PC-3 (cell line): ENCODE measurements around the gene BEGAIN. TPM values are rescaled to one million over a fixed set of nuclear protein-coding genes. Genes with fewer than 3 reads are reported as not detected.

Experiments used
- ATAC-seq: fragments of 200-7000 bp; cut with Tn5 transposase; 2 replicates; pipeline ENCODE4 v1.9.1; 2020; ENCODE audit warnings: mild to moderate bottlenecking, moderate library complexity
- BruUV-seq: library from RNA; stranded (reverse); fragments of 400-500 nt; replicated peaks from 2 replicates; lab custom pipeline; 2021; lab: Mats Ljungman, UMichigan
- CTCF ChIA-PET: fragments of 300-600 bp; sonication (Branson Sonifier 250); formaldehyde crosslinking; loops from one replicate; lab custom pipeline; 2022; ENCODE audit warnings: antibody characterized with exemption; lab: Charles Lee
- POLR2A ChIA-PET: fragments of 300-600 bp; sonication (Branson Sonifier 250); formaldehyde crosslinking; loops from one replicate; lab custom pipeline; 2022; ENCODE audit warnings: antibody characterized with exemption; ENCODE audit not compliant: unreplicated experiment; lab: Charles Lee
- DNase-seq: peaks from one replicate; pipeline ENCODE4 v3.0.0-alpha.2; 2015
- H2AFZ ChIP-seq: fragments of 300-600 bp; sonication (generic); 2 replicates; pipeline ENCODE4 v1.6.0; 2016; ENCODE audit warnings: antibody characterized with exemption, low read length
- H3F3A ChIP-seq: fragments of 300-600 bp; sonication (generic); one replicate; pipeline ENCODE4 v1.6.0; 2017; ENCODE audit warnings: antibody characterized with exemption, low read length, control low read depth, mild to moderate bottlenecking; ENCODE audit not compliant: unreplicated experiment
- H3K27ac ChIP-seq: fragments of 300-600 bp; sonication (generic); 2 replicates; pipeline ENCODE4 v1.5.1; 2016; ENCODE audit warnings: mild to moderate bottlenecking, low read length
- H3K27me3 ChIP-seq: fragments of 300-600 bp; sonication (generic); 2 replicates; pipeline ENCODE4 v1.6.1; 2016; ENCODE audit warnings: low read length, mixed read lengths
- H3K36me3 ChIP-seq: fragments of 300-600 bp; sonication (generic); 2 replicates; pipeline ENCODE4 v1.6.1; 2016; ENCODE audit warnings: low read depth, mixed run types, low read length, mixed read lengths
- H3K4me1 ChIP-seq: fragments of 300-600 bp; sonication (generic); 2 replicates; pipeline ENCODE4 v1.5.1; 2016; ENCODE audit warnings: low read length; ENCODE audit not compliant: insufficient read depth
- H3K4me2 ChIP-seq: fragments of 300-600 bp; sonication (generic); 2 replicates; pipeline ENCODE4 v1.6.0; 2016; ENCODE audit warnings: low read length
- H3K4me3 ChIP-seq: fragments of 300-600 bp; sonication (generic); 2 replicates; pipeline ENCODE4 v1.5.1; 2016; ENCODE audit warnings: mild to moderate bottlenecking, low read length, mixed read lengths
- H3K79me2 ChIP-seq: fragments of 300-600 bp; sonication (generic); 2 replicates; pipeline ENCODE4 v1.6.1; 2017; ENCODE audit warnings: low read length, mixed read lengths
- H3K9ac ChIP-seq: fragments of 300-600 bp; sonication (generic); 2 replicates; pipeline ENCODE4 v1.6.0; 2016; ENCODE audit warnings: mild to moderate bottlenecking, low read length
- H3K9me2 ChIP-seq: fragments of 300-600 bp; sonication (generic); replicated peaks from 2 replicates; pipeline ENCODE4 v1.6.1; 2016; ENCODE audit warnings: mixed run types, low read length, mixed read lengths
- H3K9me3 ChIP-seq: fragments of 300-600 bp; sonication (generic); 2 replicates; pipeline ENCODE4 v1.6.1; 2016; ENCODE audit warnings: low read length, mixed read lengths
- H4K20me1 ChIP-seq: fragments of 300-600 bp; sonication (generic); 2 replicates; pipeline ENCODE4 v1.6.1; 2016; ENCODE audit warnings: low read length, mixed read lengths
- EZH2 ChIP-seq: fragments of 300-600 bp; sonication (generic); IDR thresholded peaks from one replicate; pipeline ENCODE4 v1.6.1; 2017; ENCODE audit warnings: antibody characterized with exemption, mild to moderate bottlenecking, low read length; ENCODE audit not compliant: unreplicated experiment
- EZH2phosphoT487 ChIP-seq: fragments of 300-600 bp; sonication (generic); IDR thresholded peaks from 2 replicates; pipeline ENCODE4 v1.6.1; 2018; ENCODE audit warnings: mild to moderate bottlenecking, antibody characterized with exemption, low read length, borderline replicate concordance
- intact Hi-C: fragments of 100-400 bp; cut with micrococcal nuclease; formaldehyde crosslinking; loops from 2 replicates; pipeline ENCODE4 v1.9.0; 2023
- total RNA-seq: library from RNA; depleted of rRNA; stranded (reverse); fragments of >200 nt; gene quantifications from 2 replicates; pipeline ENCODE4 v1.2.3, GENCODE V29; 2014
- TF ChIP-seq, protein P1 (sequence below): fragments of 300-600 bp; sonication (generic); conservative IDR thresholded peaks from 2 replicates; pipeline ENCODE4 v1.5.1; 2017; ENCODE audit warnings: antibody characterized with exemption, low read depth, mild to moderate bottlenecking, low read length

The BEGAIN gene
- total RNA-seq, 1 experiment from 2014 or later, result 3.8 TPM

DNA sequence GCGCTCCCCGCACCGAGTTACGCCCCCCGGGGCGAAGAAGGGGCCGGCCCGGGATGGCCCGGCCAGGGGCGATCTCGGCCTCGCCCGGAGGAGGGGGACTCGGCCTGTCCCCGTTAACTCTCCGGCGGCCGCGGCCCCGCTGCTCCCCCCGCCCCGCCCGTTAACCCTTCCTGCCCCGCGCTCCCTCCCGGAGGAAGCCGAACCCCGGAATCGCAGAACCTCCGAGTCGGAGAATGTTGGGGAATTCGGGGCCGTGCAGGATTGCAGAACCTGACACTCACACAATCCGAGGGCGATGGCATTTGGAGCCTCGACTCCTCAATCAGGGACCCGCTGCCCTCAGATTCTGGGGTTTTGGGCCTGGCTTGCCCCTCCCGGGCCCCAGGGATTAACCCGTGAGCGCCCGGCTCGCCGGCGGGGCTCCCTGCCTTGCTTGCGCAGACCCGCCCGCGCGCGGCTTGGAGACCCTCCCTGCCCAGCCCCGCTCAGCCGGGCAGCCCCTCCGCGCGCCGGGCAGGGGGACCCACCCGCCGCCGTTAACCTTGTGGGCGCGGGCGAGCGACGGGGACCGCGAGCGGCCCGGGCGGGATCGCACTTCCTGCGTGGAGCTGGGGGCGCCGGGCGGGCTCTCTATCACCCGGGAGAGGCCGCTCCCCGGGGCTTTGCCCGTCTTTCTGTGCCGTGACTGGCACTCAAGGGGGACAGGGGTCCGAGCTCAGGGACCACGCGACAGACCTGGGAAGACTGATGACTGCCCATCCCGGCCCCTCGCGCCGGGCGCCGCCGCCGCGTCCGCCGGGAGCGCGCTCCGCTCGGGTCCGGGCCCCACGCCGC is 18.8 kb downstream of the BEGAIN start:
- POLR2A ChIA-PET, result no interaction called here
- ATAC-seq (peak; percentile 8; the same call in 1 of the 2 replicates), DNase-seq (no peak)
- H2AFZ ChIP-seq, result no peak overlapping the region
- H3F3A ChIP-seq, result no peaks in the 10 kb centered on the region
- no peaks in the 10 kb centered on the region for H3K79me2 ChIP-seq
- H4K20me1 ChIP-seq, result no peaks in the 10 kb centered on the region
- H3K27me3 ChIP-seq, result peaks cover 25% of the 10 kb centered on the region
- CTCF ChIA-PET, result no interaction called here
- TF ChIP-seq EZH2 (peak; percentile 99), EZH2phosphoT487 (peak; percentile 78; the same call in 1 of the 2 replicates)
- TF ChIP-seq, protein P1, sequence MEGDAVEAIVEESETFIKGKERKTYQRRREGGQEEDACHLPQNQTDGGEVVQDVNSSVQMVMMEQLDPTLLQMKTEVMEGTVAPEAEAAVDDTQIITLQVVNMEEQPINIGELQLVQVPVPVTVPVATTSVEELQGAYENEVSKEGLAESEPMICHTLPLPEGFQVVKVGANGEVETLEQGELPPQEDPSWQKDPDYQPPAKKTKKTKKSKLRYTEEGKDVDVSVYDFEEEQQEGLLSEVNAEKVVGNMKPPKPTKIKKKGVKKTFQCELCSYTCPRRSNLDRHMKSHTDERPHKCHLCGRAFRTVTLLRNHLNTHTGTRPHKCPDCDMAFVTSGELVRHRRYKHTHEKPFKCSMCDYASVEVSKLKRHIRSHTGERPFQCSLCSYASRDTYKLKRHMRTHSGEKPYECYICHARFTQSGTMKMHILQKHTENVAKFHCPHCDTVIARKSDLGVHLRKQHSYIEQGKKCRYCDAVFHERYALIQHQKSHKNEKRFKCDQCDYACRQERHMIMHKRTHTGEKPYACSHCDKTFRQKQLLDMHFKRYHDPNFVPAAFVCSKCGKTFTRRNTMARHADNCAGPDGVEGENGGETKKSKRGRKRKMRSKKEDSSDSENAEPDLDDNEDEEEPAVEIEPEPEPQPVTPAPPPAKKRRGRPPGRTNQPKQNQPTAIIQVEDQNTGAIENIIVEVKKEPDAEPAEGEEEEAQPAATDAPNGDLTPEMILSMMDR, result no peak
- no peaks in the 10 kb centered on the region for H3K9me3 ChIP-seq
- peak overlapping the region; percentile 60 for H3K4me2 ChIP-seq
- H3K27ac ChIP-seq, result no peak overlapping the region
- H3K4me3 ChIP-seq, result peak overlapping the region; percentile 48; the same call in 1 of the 2 replicates
- intact Hi-C loops, result no loop called here
- H3K4me1 ChIP-seq, result no peaks in the 10 kb centered on the region
- H3K36me3 ChIP-seq, result no peaks in the 10 kb centered on the region
- no peaks in the 10 kb centered on the region for H3K9me2 ChIP-seq
- BruUV-seq, result no TSS peak
- no peak overlapping the region for H3K9ac ChIP-seq

DNA sequence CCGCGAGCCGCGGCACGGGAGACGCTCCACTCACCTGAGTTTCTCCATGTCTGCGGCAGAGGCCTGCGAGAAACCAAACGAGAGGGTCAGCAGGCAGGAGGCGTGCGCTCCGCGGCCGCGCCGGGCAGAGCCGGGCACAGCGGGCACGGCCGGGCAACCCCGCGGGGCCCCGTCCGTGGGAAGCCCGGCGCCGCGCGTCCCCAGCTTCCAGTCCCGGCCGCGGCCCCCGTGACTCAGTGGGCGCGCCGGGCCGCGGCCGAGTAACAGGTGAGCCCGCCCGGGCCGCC is 19.4 kb downstream of the BEGAIN start:
- no peaks in the 10 kb centered on the region for H3K79me2 ChIP-seq
- H3K9me2 ChIP-seq, result no peaks in the 10 kb centered on the region
- no peak overlapping the region for H2AFZ ChIP-seq
- intact Hi-C loops, result no loop called here
- no peaks in the 10 kb centered on the region for H4K20me1 ChIP-seq
- BruUV-seq, result no TSS peak
- TF ChIP-seq, protein P1, result no peak
- TF ChIP-seq EZH2, result no peak
- TF ChIP-seq EZH2phosphoT487, result no peak
- no peak overlapping the region for H3K27ac ChIP-seq
- H3K4me1 ChIP-seq, result no peaks in the 10 kb centered on the region
- peaks cover 25% of the 10 kb centered on the region for H3K27me3 ChIP-seq
- no peaks in the 10 kb centered on the region for H3K9me3 ChIP-seq
- ChIA-PET CTCF (no interaction called here), POLR2A (no interaction called here)
- DNase-seq (no peak), ATAC-seq (peak; percentile 39)
- no peak overlapping the region for H3K9ac ChIP-seq
- no peaks in the 10 kb centered on the region for H3F3A ChIP-seq
- peak overlapping the region; percentile 60; the same call in 1 of the 2 replicates for H3K4me2 ChIP-seq
- H3K4me3 ChIP-seq, result no peak overlapping the region; the same call in 1 of the 2 replicates
- no peaks in the 10 kb centered on the region for H3K36me3 ChIP-seq
